Diencephalon (tissue), 1 donor: ENCODE measurements around the gene MRPS24. TPM values are rescaled to one million over a fixed set of nuclear protein-coding genes. Genes with fewer than 3 reads are reported as not detected.

Experiments used
- small RNA-seq: library from RNA; depleted of rRNA; stranded (forward); fragments of <200 nt; gene quantifications from one replicate; pipeline ENCODE3, GENCODE V24; 2014
- total RNA-seq: library from RNA; depleted of rRNA; stranded (reverse); fragments of >200 nt; gene quantifications from one replicate; pipeline ENCODE4 v1.2.3, GENCODE V29; 2014

MRPS24 gene
- total RNA-seq = 34.1 TPM

DNA sequence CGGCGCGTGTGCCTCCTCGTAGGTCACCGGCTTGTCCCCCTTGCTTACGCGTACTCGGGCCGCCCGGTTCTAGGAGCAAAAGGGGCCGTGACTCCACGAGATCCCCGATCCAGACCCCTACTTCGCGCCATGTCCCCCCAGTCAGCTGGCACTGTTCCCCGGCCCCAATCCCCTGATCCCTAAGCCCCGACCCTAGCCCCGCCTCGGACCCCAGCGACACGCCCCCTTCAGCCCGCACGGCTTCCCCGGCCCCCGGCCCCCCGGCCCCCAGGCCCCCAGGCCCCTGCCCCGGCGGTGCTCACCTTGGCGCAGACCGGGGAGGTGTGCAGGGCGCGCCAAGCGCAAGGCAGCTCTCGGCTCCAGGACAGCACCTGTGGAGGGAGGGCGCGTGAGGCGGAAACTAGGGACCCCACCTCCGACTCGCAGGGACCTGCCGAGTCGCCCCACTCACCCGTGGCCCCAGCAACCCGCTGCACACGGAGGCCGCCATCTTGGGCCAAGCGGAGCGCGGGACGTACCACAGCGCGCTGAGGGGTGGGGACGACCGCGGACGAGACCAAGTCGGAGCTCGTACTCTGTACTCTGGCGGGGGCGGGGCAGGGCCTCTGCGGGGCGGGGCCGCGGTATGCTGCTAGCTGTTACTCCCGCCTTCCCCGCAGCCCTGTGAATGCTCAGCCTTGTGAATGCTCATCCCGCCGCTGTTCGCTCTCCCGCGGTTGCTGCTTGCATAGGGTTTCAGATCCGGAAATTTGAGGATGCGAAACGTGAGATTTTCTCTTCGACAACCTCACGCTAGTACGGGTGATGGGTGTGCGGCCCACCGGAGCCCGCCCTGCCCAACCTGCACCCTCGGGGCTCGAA lies at the start of gene MRPS24:
MRPS24 (minus strand) TSS at position 512 of the 861 bp plus-strand sequence; CDS start at position 490, 22 bp downstream.

DNA sequence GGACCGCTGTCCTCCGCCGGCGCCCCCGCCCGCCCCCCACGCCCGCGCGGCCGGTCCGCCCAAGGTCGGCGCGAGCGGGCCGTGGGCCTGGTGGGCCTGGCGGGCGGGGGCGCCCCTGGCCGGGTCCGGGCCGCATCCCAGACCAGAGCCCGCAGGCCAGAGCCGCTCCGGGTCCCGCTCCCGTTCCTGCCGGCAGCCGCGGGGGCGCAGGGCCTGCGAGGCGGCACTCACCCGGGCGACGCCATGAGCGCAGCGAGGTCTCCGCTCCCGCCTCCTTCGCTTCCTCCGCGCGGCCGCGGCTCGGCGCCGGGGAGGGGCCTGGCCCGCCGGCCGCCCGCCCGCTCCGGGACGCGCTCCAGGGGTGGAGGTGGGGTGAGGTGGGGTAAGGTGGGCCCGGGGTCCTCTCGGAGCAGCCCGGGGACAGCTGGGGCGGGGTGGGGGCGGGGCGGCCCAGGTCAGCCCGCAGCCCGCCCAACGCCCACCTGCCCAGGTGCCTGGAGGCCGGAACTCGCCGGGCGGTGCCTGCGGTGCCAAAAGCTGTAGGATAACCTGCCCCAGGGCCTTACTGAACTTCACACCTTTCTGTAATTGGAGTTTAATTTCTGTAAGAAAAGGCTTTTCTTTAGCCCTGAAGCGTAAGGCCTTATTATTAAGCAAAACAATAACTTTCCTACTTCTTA lies 37.2 kb upstream of the MRPS24 start, which contains the start of gene URGCP:
URGCP (minus strand) TSS at position 266 of the 680 bp plus-strand sequence; CDS start at position 245, 21 bp downstream.

Small RNA genes lying within 50 kb of the gene (small RNA-seq; reads per million reads assigned to genes)
- 0.31 reads per million, percentile 22 among the genes with 10 or more reads in this experiment for gene MRPS24

Other genes starting within 250 kb of the MRPS24 start
- 61.6 TPM for gene COA1, start 140.0 kb downstream of the MRPS24 start, total RNA-seq
- gene BLVRA, start 110.8 kb downstream of the MRPS24 start, total RNA-seq = 16.8 TPM
- gene URGCP, start 37.1 kb upstream of the MRPS24 start, total RNA-seq = 34.8 TPM
- gene UBE2D4, start 56.9 kb upstream of the MRPS24 start, total RNA-seq = 14.3 TPM
- gene SPDYE1, start 128.4 kb upstream of the MRPS24 start, total RNA-seq = not detected
- gene DBNL, start 175.2 kb upstream of the MRPS24 start, total RNA-seq = 56.1 TPM
- gene PGAM2, start 196.1 kb upstream of the MRPS24 start, total RNA-seq = 16.4 TPM
- gene POLM, start 213.0 kb upstream of the MRPS24 start, total RNA-seq = 8.8 TPM
- 9.7 TPM for gene AEBP1, start 234.8 kb upstream of the MRPS24 start, total RNA-seq